ENCODE results near the gene NUTF2. TPM values are rescaled to one million over a fixed set of nuclear protein-coding genes. Genes with fewer than 3 reads are reported as not detected.
"Not testable (repeated sequence)": the region's sequence is repeated elsewhere in the genome, so short reads cannot be mapped to it uniquely, and the experiment has no call there.

The NUTF2 gene
- total RNA-seq, 1 donor from 2014 or later: 87.6 TPM

- no peak for DNase-seq (ENCODE audit: low spot score)
These were observed 16.2 kb downstream of the NUTF2 start for GRCh38 chr16:67862623-67863583.

GRCh38 chr16:67864044-67864443 is 17.3 kb downstream of the NUTF2 start:
- not testable (repeated sequence) for DNase-seq (ENCODE audit: low spot score)

DNA sequence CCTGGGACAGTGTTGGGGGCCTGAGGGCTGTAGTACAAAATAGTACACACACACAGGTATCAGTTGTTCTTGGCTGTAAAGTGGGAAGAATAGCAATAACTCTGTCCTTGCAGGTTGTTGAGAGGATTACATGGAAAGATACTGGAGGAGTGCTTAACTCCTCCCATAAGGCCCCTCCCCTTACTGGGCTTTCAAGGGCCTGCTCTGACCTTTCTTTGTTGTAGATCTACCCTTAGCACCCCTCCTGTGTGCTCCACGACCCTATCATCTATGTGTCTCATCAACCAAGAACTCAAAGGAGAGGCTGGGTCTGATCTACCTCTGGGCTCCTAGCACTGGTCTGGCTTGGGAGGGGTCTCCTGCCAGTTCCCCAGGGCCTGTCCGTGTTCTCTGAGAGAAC is 17.9 kb downstream of the NUTF2 start:
- no peak for DNase-seq (ENCODE audit: low spot score)

DNA sequence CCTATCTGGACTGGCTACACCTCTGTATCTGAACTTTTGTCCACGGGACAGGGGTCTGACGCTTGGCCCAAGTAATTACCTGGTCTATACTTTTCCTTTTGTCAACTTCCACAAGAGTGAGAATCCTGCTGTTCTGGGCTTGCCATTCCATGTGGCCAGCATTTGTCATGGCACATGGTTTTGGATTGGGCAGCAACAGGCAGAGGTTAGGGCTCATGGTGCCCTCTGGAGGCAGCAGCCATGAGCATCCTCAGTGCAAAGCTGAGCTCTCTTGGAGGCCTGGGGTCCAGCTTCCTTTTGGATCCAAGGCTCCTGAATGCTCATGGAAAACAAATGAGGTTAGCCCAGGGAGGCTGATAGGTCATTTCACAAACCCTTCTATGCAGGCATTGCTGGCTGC is 18.6 kb downstream of the NUTF2 start:
- DNase-seq (ENCODE audit: low spot score): no peak

GRCh38 chr16:67868290-67868689 is 21.6 kb downstream of the NUTF2 start:
- DNase-seq (ENCODE audit: low spot score): no peak

- DNase-seq (ENCODE audit: low spot score): no peak
These were observed 22.9 kb downstream of the NUTF2 start for GRCh38 chr16:67869653-67870052.

DNA sequence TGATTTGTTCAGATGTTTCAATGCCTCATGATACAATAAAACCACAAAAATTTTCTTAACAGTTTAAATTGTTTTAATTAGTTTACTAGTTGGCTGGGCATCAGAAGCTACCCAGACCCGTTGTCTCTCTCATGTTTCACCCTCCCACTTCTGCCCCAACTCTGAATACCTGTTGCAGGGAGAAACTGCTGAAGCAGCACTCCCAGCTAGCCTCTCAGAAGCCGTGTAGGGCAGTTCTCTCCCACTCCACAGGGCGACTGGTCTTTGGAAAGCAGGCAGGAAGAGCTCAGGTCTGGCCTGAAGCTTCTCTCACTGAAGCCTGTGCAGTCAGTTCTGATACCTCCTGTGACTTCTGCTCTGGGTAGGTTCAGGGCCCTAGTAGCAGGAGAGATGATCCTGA is 24.5 kb downstream of the NUTF2 start:
- no peak for DNase-seq (ENCODE audit: low spot score)

DNA sequence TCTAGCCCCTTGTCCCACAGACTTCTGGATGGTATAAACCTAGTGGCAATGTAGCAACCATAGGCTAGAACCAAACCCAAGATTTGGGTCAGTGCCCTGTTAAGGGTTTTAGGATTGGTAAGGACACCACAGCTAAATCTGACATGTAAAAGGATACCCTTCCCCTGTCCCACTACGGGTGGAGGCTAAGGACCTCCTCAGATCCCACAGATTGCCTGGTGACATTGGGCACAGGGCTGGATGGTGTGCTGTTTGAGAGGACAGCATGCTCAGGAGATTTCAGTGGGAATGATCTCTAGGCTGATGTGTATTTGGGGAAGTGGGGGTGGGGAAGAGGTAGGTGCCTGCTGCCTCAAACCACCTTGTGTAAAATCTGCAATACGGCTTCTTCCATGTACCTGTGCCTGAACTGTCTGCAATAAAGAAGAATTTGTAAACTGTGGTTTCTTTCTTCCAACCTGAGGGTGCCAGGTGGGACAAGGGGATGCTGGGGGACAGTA is 25.4 kb downstream of the NUTF2 start:
- no peak for DNase-seq (ENCODE audit: low spot score)

DNA sequence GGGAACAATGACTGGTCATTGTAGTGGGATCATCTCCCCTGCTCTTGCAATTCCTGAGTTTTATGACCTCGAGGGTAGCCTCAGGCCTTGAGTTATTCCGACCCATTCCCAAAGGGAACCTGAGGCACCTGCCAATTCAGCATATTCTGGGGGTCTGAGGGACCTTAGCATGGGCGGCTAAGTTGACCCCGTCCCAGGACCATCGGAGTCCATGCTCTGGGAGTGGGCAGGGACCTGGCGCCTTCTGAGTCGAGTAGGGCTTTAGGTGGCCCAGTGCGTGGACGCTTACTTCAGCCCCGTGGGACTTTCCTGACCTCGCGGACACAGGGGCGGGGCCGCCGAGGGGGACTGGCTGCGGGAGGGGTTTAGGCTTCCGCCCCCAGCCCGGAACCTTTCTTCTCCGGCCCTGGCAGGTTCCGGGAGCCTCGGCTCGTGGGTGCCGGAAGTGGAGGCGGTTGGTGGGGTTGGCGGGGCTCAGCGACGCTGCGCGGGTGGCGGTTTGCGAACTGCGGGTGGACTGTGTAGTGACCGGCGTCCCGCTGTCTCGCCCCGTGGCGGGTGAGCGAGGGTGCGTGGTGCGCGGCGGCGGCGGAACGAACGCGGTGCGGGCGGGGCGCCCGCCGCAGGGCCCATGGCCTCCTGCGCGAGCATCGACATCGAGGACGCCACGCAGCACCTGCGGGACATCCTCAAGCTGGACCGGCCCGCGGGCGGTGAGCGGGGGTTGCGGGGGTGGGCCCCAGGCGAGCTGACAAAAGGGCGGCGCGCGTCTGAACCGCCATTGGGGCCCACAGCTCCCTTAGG is 26.1 kb downstream of the NUTF2 start, which contains the start of gene EDC4:
TSS of gene EDC4 (plus strand) at position 422 of the 804 bp plus-strand sequence. CDS start at position 632, 210 bp downstream.
- peak; percentile 97 for DNase-seq (ENCODE audit: low spot score)

DNA sequence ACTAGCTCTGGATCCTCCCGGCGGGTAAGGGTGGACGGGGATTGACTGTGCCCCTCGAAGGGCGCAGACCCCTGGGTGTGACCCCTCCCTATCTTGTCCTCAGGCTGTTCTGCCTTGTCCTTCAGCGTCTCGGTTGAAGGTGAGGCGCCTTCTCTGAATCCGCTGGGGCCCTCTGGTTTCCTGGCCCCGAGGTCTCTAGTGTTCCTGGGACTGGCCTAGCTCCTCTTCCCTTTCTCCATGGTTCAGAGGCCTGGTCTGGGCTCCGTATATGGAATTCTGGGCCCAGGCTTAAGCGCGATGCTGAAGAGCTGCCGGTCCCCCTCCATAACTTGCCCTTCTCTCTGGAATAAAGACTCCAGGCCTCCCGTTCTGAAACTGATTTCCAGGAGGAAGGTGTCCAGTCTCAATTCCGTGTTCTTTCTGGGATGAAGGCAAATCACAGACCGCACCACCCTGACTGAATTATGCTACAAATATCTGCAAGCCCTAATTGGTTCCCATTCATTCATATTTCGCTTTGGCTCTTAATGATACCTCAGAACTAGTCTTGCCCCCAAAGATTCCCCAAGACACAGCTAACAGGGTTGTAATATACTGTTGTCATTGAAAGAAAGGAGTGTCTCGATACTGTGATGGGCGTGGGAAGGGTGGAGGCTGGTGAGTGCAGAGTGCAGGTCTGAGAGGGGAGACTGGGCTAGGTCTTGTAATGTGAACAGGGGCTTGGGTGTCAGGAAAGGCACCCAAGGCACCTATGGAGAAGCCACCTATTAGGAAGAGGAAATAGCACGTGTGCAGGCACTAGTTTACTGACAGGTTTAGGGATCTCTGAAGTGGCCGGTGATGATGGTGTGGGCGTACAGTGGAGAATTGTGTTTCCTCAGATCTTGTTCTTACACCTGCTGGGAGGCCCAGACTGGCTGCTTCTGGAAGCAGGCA is 27.0 kb downstream of the NUTF2 start:
- DNase-seq (ENCODE audit: low spot score): no peak

DNA sequence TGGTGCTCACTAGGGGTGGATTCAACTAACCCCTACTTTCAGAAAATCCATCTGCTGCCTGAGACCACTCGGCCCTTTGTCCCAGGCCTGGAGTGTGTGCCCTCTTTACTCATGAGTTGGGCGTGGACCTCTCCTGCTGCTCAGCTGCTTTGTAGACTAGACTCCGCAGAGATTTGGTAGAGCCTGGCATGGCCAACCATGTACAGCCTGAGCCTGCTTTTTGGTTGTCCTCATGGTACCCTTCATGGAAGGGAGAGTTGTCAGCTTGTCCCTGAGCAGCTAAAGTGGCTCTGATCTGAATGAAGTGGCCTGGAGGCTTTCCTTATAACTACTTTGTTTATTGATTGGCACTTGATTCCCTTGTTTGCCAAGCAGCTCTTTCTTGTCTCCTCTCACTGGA is 27.6 kb downstream of the NUTF2 start:
- no peak for DNase-seq (ENCODE audit: low spot score)

DNA sequence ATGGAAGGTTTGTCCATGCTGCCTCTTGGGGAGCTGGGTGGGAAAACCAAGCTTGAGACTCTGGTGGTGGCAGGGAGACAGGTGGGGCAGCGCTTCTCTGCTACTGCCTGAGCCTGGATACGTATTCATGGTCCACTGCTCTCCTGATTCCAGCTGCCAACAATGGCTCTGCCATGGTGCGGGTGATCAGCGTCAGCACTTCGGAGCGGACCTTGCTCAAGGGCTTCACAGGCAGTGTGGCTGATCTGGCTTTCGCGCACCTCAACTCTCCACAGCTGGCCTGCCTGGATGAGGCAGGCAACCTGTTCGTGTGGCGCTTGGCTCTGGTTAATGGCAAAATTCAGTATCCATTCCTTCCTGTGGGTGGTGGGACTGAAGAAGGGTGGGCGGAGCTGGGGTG is 30.3 kb downstream of the NUTF2 start:
- no peak for DNase-seq (ENCODE audit: low spot score)

DNA sequence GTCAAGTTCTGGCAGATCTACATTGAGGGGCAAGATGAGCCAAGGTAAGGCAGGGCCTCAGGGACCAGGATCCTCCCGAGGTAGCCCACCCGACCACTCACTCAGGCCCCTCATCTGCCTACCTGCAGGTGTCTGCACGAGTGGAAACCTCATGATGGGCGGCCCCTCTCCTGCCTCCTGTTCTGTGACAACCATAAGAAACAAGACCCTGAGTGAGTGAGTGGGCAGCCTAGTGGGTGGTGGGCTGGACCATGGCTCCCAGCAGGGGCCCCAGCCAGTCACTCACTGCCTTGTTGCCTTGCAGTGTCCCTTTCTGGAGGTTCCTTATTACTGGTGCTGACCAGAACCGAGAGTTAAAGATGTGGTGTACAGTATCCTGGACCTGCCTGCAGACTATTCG is 31.5 kb downstream of the NUTF2 start:
- DNase-seq (ENCODE audit: low spot score): no peak

GRCh38 chr16:67878846-67879245 is 32.1 kb downstream of the NUTF2 start:
- no peak for DNase-seq (ENCODE audit: low spot score)

DNA sequence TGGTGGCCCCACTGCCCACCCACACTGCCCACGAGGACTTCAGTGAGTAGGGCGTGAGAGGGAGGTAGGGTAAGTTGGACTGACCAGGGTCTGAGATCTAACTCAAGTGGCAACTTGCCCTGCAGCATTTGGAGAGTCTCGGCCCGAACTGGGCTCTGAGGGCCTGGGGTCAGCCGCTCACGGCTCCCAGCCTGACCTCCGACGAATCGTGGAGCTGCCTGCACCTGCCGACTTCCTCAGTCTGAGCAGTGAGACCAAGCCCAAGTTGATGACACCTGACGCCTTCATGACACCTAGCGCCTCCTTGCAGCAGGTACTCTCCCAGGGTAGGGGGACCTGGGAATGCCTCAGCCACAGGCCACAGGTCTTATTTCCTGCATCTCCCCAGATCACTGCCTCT is 32.7 kb downstream of the NUTF2 start:
- DNase-seq (ENCODE audit: low spot score): no peak

GRCh38 chr16:67879936-67880335 is 33.2 kb downstream of the NUTF2 start:
- DNase-seq (ENCODE audit: low spot score): no peak

GRCh38 chr16:67880584-67880983 is 33.9 kb downstream of the NUTF2 start:
- DNase-seq (ENCODE audit: low spot score): no peak

DNA sequence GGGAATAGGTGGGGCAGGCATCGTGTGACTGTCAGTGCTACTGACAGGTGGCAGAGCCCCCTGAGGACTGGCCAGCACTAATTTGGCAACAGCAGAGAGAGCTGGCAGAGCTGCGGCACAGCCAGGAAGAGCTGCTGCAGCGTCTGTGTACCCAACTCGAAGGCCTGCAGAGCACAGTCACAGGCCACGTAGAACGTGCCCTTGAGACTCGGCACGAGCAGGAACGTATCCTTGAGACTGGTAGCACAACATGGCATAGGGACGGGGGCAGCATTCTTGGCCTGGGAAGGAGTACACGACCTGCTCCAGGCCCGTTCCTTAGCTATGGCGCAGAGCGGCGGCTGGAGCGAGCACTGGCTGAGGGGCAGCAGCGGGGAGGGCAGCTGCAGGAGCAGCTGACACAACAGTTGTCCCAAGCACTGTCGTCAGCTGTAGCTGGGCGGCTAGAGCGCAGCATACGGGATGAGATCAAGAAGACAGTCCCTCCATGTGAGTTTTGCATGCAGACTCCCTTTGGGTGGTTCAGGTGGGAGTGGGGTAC is 35.0 kb downstream of the NUTF2 start:
- no peak for DNase-seq (ENCODE audit: low spot score)

- DNase-seq (ENCODE audit: low spot score): no peak
These were observed 35.8 kb downstream of the NUTF2 start for GRCh38 chr16:67882374-67883145.
